Activated naive CD4-positive, alpha-beta T cell treated with Interleukin-2 at 50 U/mL for 16 hours (primary cell): Measurements from ENCODE around the gene YAP1.
"Not testable (repeated sequence)": the region's sequence is repeated elsewhere in the genome, so short reads cannot be mapped to it uniquely, and the experiment has no call there.

ENCODE experiments used
- DNase-seq: peaks from one replicate; pipeline ENCODE4 v3.0.0-alpha.2; 2020

Gene YAP1

GRCh38 chr11:102244681-102245409 is 134.6 kb downstream of the YAP1 start:
- no peak for DNase-seq

- DNase-seq: no peak
Observed at GRCh38 chr11:102251423-102251822, 141.2 kb downstream of the YAP1 start.

GRCh38 chr11:102252339-102252891 is 142.2 kb downstream of the YAP1 start:
- no peak for DNase-seq

GRCh38 chr11:102253020-102253715 is 142.9 kb downstream of the YAP1 start:
- DNase-seq: no peak

GRCh38 chr11:102254047-102254446 is 143.8 kb downstream of the YAP1 start:
- no peak for DNase-seq

GRCh38 chr11:102256251-102256650 is 146.0 kb downstream of the YAP1 start:
- DNase-seq: no peak

GRCh38 chr11:102260241-102260640 is 150.0 kb downstream of the YAP1 start:
- DNase-seq: no peak

- DNase-seq: no peak
Observed at GRCh38 chr11:102263379-102264003, 153.2 kb downstream of the YAP1 start.

- DNase-seq: not testable (repeated sequence)
Observed at GRCh38 chr11:102264704-102265103, 154.5 kb downstream of the YAP1 start.

- DNase-seq: no peak
Observed at GRCh38 chr11:102266099-102266498, 155.9 kb downstream of the YAP1 start.

- DNase-seq: no peak
Observed at GRCh38 chr11:102267609-102268008, 157.4 kb downstream of the YAP1 start.

GRCh38 chr11:102268083-102268984 is 158.1 kb downstream of the YAP1 start:
- peak; percentile 77 for DNase-seq

- no peak for DNase-seq
Observed at GRCh38 chr11:102268985-102269470, 158.8 kb downstream of the YAP1 start.

- no peak for DNase-seq
Observed at GRCh38 chr11:102269927-102270326, 159.7 kb downstream of the YAP1 start.

- no peak for DNase-seq
Observed at GRCh38 chr11:102272047-102272824, 162.0 kb downstream of the YAP1 start.

GRCh38 chr11:102274628-102275027 is 164.4 kb downstream of the YAP1 start:
- no peak for DNase-seq

- no peak for DNase-seq
Observed at GRCh38 chr11:102276362-102276761, 166.1 kb downstream of the YAP1 start.

GRCh38 chr11:102276783-102277182 is 166.5 kb downstream of the YAP1 start:
- no peak for DNase-seq

- DNase-seq: no peak
Observed at GRCh38 chr11:102279641-102280170, 169.5 kb downstream of the YAP1 start.

- no peak for DNase-seq
Observed at GRCh38 chr11:102280245-102280833, 170.1 kb downstream of the YAP1 start.
